HepG2 (cell line): ENCODE results near the gene ABL2. TPM values are rescaled to one million over a fixed set of nuclear protein-coding genes. Genes with fewer than 3 reads are reported as not detected.

Experiments used
- ATAC-seq: fragments of 200-7000 bp; cut with Tn5 transposase; 3 replicates; pipeline ENCODE4 v1.9.1; 2020; ENCODE audit warnings: mild to moderate bottlenecking, moderate library complexity
- BruUV-seq: library from RNA; stranded (reverse); fragments of 400-500 nt; replicated peaks from 2 replicates; lab custom pipeline; 2021; lab: Mats Ljungman, UMichigan
- CTCF ChIA-PET: fragments of 300-600 bp; formaldehyde crosslinking; extraction: SDS; loops from one replicate; lab custom pipeline; 2021; ENCODE audit warnings: low total read pairs, inconsistent platforms, low intra/inter-chr PET ratio; lab: Yijun Ruan, JAX
- POLR2A ChIA-PET: fragments of 350-600 bp; sonication (Branson Sonifier 250); formaldehyde crosslinking; loops from one replicate; lab custom pipeline; 2020; ENCODE audit warnings: antibody characterized with exemption, inconsistent platforms; lab: Yijun Ruan, JAX
- DNase-seq: peaks from one replicate; pipeline ENCODE4 v3.0.0-alpha.2; 2015; ENCODE audit warnings: low spot score
- FAIRE-seq: peaks from 3 replicates; lab custom pipeline; 2011; peaks lifted over from hg19 to GRCh38; lab: Jason Lieb, UNC
- H2AFZ ChIP-seq: one replicate; pipeline ENCODE4 v1.6.1; 2011; ENCODE audit warnings: low read length, inconsistent platforms
- H3K27ac ChIP-seq: fragments of 300-600 bp; 3 replicates; pipeline ENCODE4 v1.8.0; 2011; ENCODE audit warnings: mixed run types, mild to moderate bottlenecking, mixed read lengths, low read length, inconsistent platforms; ENCODE audit not compliant: insufficient read depth; ENCODE audit errors: extremely low read length
- H3K27me3 ChIP-seq, 2 experiments: fragments of 200-600 bp in 1 of 2; 2 replicates in 1 of 2; 3 replicates in 1 of 2; pipeline versions ENCODE4 v1.6.0 to v1.8.0; 2011; ENCODE audit warnings: low read length in 2 of 2, mild to moderate bottlenecking in 2 of 2, moderate library complexity in 2 of 2, inconsistent platforms in 1 of 2; ENCODE audit not compliant: insufficient read depth in 2 of 2, control insufficient read depth in 1 of 2
- H3K36me3 ChIP-seq, 2 experiments: fragments of 200-600 bp in 1 of 2; replicated peaks in 1 of 2; 2 replicates in 1 of 2; 3 replicates in 1 of 2; pipeline versions ENCODE4 v1.5.1 to v1.8.0; 2011; ENCODE audit warnings: low read length in 2 of 2, inconsistent platforms in 1 of 2; ENCODE audit not compliant: insufficient read depth in 2 of 2, control insufficient read depth in 1 of 2
- H3K4me1 ChIP-seq: 2 replicates; pipeline ENCODE4 v1.5.1; 2012; ENCODE audit warnings: low read length, inconsistent platforms; ENCODE audit not compliant: insufficient read depth
- H3K4me2 ChIP-seq: 2 replicates; pipeline ENCODE4 v1.6.0; 2011; ENCODE audit warnings: low read depth, low read length, inconsistent platforms
- H3K4me3 ChIP-seq, 3 experiments: fragments of 200-600 bp in 1 of 3; sonication (generic), shearing (Covaris generic) in 1 of 3; replicated peaks in 1 of 3; 2 replicates each; pipeline ENCODE4 v1.5.1; 2011 to 2016; ENCODE audit warnings: low read length in 3 of 3, inconsistent platforms in 2 of 3, low read depth in 2 of 3, mild to moderate bottlenecking in 2 of 3, control low read depth in 1 of 3, mixed read lengths in 1 of 3; ENCODE audit not compliant: insufficient read depth in 1 of 3
- H3K79me2 ChIP-seq: one replicate; pipeline ENCODE4 v1.6.1; 2011; ENCODE audit warnings: low read length, inconsistent platforms; ENCODE audit not compliant: insufficient read depth
- H3K9ac ChIP-seq: 2 replicates; pipeline ENCODE4 v1.6.0; 2011; ENCODE audit warnings: mild to moderate bottlenecking, low read depth, low read length, inconsistent platforms; ENCODE audit not compliant: insufficient read depth
- H3K9me3 ChIP-seq: 2 replicates; pipeline ENCODE4 v1.5.1; 2012; ENCODE audit warnings: mild to moderate bottlenecking, low read length
- H4K20me1 ChIP-seq: 2 replicates; pipeline ENCODE4 v1.6.0; 2011; ENCODE audit warnings: inconsistent platforms, mild to moderate bottlenecking, low read length, moderate library complexity; ENCODE audit not compliant: insufficient read depth
- ARID3A ChIP-seq: IDR thresholded peaks from 2 replicates; pipeline ENCODE4 v1.6.1; 2012; ENCODE audit warnings: low read depth, low read length, improper control_type of control experiment
- ATF7-NPFF ChIP-seq: sonication (generic); formaldehyde crosslinking; IDR thresholded peaks from 2 replicates; pipeline ENCODE4 v1.8.1; 2023; ENCODE audit warnings: mild to moderate bottlenecking, low read depth, missing genetic modification reagents, moderate library complexity
- BRD4 ChIP-seq: sonication (generic); formaldehyde crosslinking; IDR thresholded peaks from 2 replicates; pipeline ENCODE4 v1.4.0; 2020; ENCODE audit warnings: missing genetic modification reagents
- MTF1 ChIP-seq: sonication (generic); formaldehyde crosslinking; IDR thresholded peaks from 2 replicates; pipeline ENCODE4 v1.5.0; 2020; ENCODE audit warnings: missing genetic modification reagents
- NCOA1 ChIP-seq: sonication (generic); formaldehyde crosslinking; IDR thresholded peaks from 2 replicates; pipeline ENCODE4 v1.9.0; 2021; ENCODE audit warnings: missing genetic modification reagents
- PHF5A ChIP-seq: IDR thresholded peaks from one replicate; pipeline ENCODE4 v1.6.1; 2018; ENCODE audit warnings: low read depth, missing genetic modification reagents; ENCODE audit not compliant: unreplicated experiment
- PLSCR1 ChIP-seq: sonication (generic); formaldehyde crosslinking; IDR thresholded peaks from 2 replicates; pipeline ENCODE4 v1.5.0; 2020; ENCODE audit warnings: missing genetic modification reagents, mild to moderate bottlenecking, borderline replicate concordance
- PTBP1 ChIP-seq: fragments of 200-400 bp; formaldehyde crosslinking; IDR thresholded peaks from 2 replicates; pipeline ENCODE4 v1.6.1; 2018; ENCODE audit warnings: low read length, low read depth; ENCODE audit not compliant: poor library complexity, severe bottlenecking
- RBAK ChIP-seq: sonication (generic); formaldehyde crosslinking; IDR thresholded peaks from 2 replicates; pipeline ENCODE4 v1.5.1; 2020; ENCODE audit warnings: mild to moderate bottlenecking, missing genetic modification reagents
- RBFOX2 ChIP-seq: fragments of 200-400 bp; formaldehyde crosslinking; IDR thresholded peaks from 2 replicates; pipeline ENCODE4 v1.6.1; 2017; ENCODE audit warnings: low read depth, mild to moderate bottlenecking, low read length
- STAT5B ChIP-seq: sonication (generic); formaldehyde crosslinking; IDR thresholded peaks from 2 replicates; pipeline ENCODE4 v1.4.0; 2020; ENCODE audit warnings: missing genetic modification reagents
- ZFAT ChIP-seq: sonication (generic); formaldehyde crosslinking; conservative IDR thresholded peaks from 2 replicates; pipeline ENCODE4 v1.8.1; 2023; ENCODE audit warnings: missing genetic modification reagents, inconsistent platforms
- ZNF569 ChIP-seq: sonication (generic); formaldehyde crosslinking; IDR thresholded peaks from 2 replicates; pipeline ENCODE4 v1.5.0; 2020; ENCODE audit warnings: mild to moderate bottlenecking, missing genetic modification reagents, moderate library complexity, borderline replicate concordance
- ZNF577 ChIP-seq: sonication (generic); formaldehyde crosslinking; IDR thresholded peaks from 2 replicates; pipeline ENCODE4 v1.4.0; 2020; ENCODE audit warnings: mild to moderate bottlenecking, low read depth, missing genetic modification reagents, borderline replicate concordance
- ZNF784 ChIP-seq: sonication (generic); formaldehyde crosslinking; IDR thresholded peaks from 2 replicates; pipeline ENCODE4 v1.5.1; 2020; ENCODE audit warnings: missing genetic modification reagents, mild to moderate bottlenecking, borderline replicate concordance
- WGBS: methylation state at CpG from one replicate; pipeline ENCODE4 v1.1.6; 2017; ENCODE audit warnings: low lambda C conversion rate; 5-methylcytosine and 5-hydroxymethylcytosine counted together
- in situ Hi-C: cut with HindIII; loops from 2 replicates; pipeline ENCODE4 v1.10.0; 2017; ENCODE audit warnings: low pct_unique_long_range_greater_than_20kb; ENCODE audit not compliant: extremely low pct_ligation_motif_present
- intact Hi-C: fragments of 100-400 bp; cut with micrococcal nuclease; formaldehyde crosslinking; loops from one replicate; pipeline ENCODE4 v1.10.0; 2022; ENCODE audit not compliant: unreplicated experiment
- polyA plus RNA-seq, 8 experiments: library from polyadenylated mRNA; depleted of rRNA in 3 of 8; stranded (reverse) in 7 of 8; unstranded in 1 of 8; fragments of >200 nt; fragmentation: Illumina TruSeq in 4 of 8; extraction: Trizol in 4 of 8; gene quantifications; 2 replicates each; pipeline versions ENCODE4 v1.2.1 to v1.2.3, GENCODE V29; 2011 to 2016; ENCODE audit warnings: low read depth in 4 of 8, missing spikeins in 1 of 8, mixed read lengths in 1 of 8; ENCODE audit not compliant: insufficient read depth in 1 of 8
- total RNA-seq, 5 experiments: library from RNA; depleted of rRNA; stranded (reverse); fragments of >200 nt; fragmentation: Illumina TruSeq; extraction: Trizol; gene quantifications; 2 replicates each; pipeline ENCODE4 v1.2.3, GENCODE V29; 2016; ENCODE audit warnings: low read depth in 1 of 5

Gene ABL2
- total and polyA plus RNA-seq, 2 of the 13 experiments (the other 11 are each of a cell fraction or from before 2014, with no cell fraction given) = 5.8 to 6.0 TPM

- TF ChIP-seq PLSCR1 (CRISPR knock-in tag) (no peak), ZFAT (CRISPR knock-in tag) (no peak)
These were observed 24.2 kb downstream of the ABL2 start (continued) for GRCh38 chr1:179205284-179205683.

- ATAC-seq = no peak
- FAIRE-seq = no peak
- peaks cover 0 to 5% of the 10 kb centered on the region in 2 experiments; a peak in 1 of 5 replicates for H3K36me3 ChIP-seq
- in situ Hi-C loops (no loop called here), intact Hi-C loops (no loop called here)
- no peak overlapping the region for H3K9ac ChIP-seq
- CTCF ChIA-PET = no interaction called here
- H3K4me1 ChIP-seq = no peaks in the 10 kb centered on the region
- no peak overlapping the region for H3K4me2 ChIP-seq
- no peak overlapping the region for H2AFZ ChIP-seq
- WGBS = 100% methylated on average over 1 of the region's 1 CpG
- no peaks in the 10 kb centered on the region for H3K27me3 ChIP-seq
- H4K20me1 ChIP-seq = no peaks in the 10 kb centered on the region; the same call in 1 of the 2 replicates
- no peak for DNase-seq
- no peaks in the 10 kb centered on the region for H3K9me3 ChIP-seq
- TF ChIP-seq ZNF784 (CRISPR knock-in tag) = no peak
- no peak for TF ChIP-seq RBFOX2
- no peak for TF ChIP-seq RBAK (CRISPR knock-in tag)
- TF ChIP-seq ARID3A = no peak
- no peak for TF ChIP-seq ZNF569 (CRISPR knock-in tag)
- TF ChIP-seq MTF1 (CRISPR knock-in tag) = no peak
- no peak for TF ChIP-seq STAT5B (CRISPR knock-in tag)
- no peak for TF ChIP-seq NCOA1 (CRISPR knock-in tag)
- TF ChIP-seq PTBP1 = no peak
- no peak for TF ChIP-seq ZNF577 (CRISPR knock-in tag)
- TF ChIP-seq PHF5A = no peak
- no peak for TF ChIP-seq BRD4 (CRISPR knock-in tag)
- TF ChIP-seq ATF7-NPFF (CRISPR knock-in tag) = no peak
- POLR2A ChIA-PET = no interaction called here
- no peak overlapping the region for H3K4me3 ChIP-seq
- no TSS peak for BruUV-seq
- H3K27ac ChIP-seq = no peak overlapping the region
- peaks cover 61% of the 10 kb centered on the region for H3K79me2 ChIP-seq
These were observed 27.3 kb downstream of the ABL2 start for GRCh38 chr1:179202161-179202560.
